Dedifferentiated amniotic fluid mesenchymal stem cell (primary cell): ENCODE measurements around the gene COIL.

ENCODE experiments used
- DNase-seq: peaks from one replicate; pipeline ENCODE4 v3.0.0-alpha.2; 2016; ENCODE audit errors: extremely low spot score

COIL gene

GRCh38 chr17:56935461-56935860 is 25.4 kb downstream of the COIL start:
- DNase-seq: no peak

GRCh38 chr17:56934280-56934679 is 26.6 kb downstream of the COIL start:
- no peak for DNase-seq

GRCh38 chr17:56933868-56934267 is 27.0 kb downstream of the COIL start:
- DNase-seq: no peak

- DNase-seq: no peak
Measured at GRCh38 chr17:56933151-56933745, 27.6 kb downstream of the COIL start.

- no peak for DNase-seq
Measured at GRCh38 chr17:56930739-56931337, 30.0 kb downstream of the COIL start.

- DNase-seq: no peak
Measured at GRCh38 chr17:56929362-56929969, 31.4 kb downstream of the COIL start.

GRCh38 chr17:56928586-56928985 is 32.3 kb downstream of the COIL start:
- DNase-seq: no peak

- no peak for DNase-seq
Measured at GRCh38 chr17:56926704-56927103, 34.1 kb downstream of the COIL start.

GRCh38 chr17:56926270-56926669 is 34.6 kb downstream of the COIL start:
- no peak for DNase-seq

GRCh38 chr17:56925088-56925487 is 35.8 kb downstream of the COIL start:
- no peak for DNase-seq

- no peak for DNase-seq
Measured at GRCh38 chr17:56919717-56920116, 41.1 kb downstream of the COIL start.

- DNase-seq: no peak
Measured at GRCh38 chr17:56918916-56919315, 41.9 kb downstream of the COIL start.

- DNase-seq: no peak
Measured at GRCh38 chr17:56917559-56918296, 43.1 kb downstream of the COIL start.

- peak; percentile 17 for DNase-seq
Measured at GRCh38 chr17:56914581-56915273, 46.1 kb downstream of the COIL start.

GRCh38 chr17:56913867-56914580 is 46.8 kb downstream of the COIL start, which contains the start of gene TRIM25:
Gene TRIM25, minus strand, starts transcription at chr17:56914049. Its CDS starts 61 bp downstream, at chr17:56913988.
- DNase-seq: peak; percentile 84

GRCh38 chr17:56913353-56913866 is 47.4 kb downstream of the COIL start:
- no peak for DNase-seq

- DNase-seq: no peak
Measured at GRCh38 chr17:56913000-56913311, 47.9 kb downstream of the COIL start.

GRCh38 chr17:56912105-56912999 is 48.5 kb downstream of the COIL start:
- no peak for DNase-seq

GRCh38 chr17:56910509-56911235 is 50.2 kb downstream of the COIL start:
- DNase-seq: no peak
